Measurements from ENCODE around the gene SCO2. TPM values are rescaled to one million over a fixed set of nuclear protein-coding genes. Genes with fewer than 3 reads are reported as not detected.

The SCO2 gene
- total RNA-seq, 1 experiment from 2014 or later, result 7.0 TPM

DNA sequence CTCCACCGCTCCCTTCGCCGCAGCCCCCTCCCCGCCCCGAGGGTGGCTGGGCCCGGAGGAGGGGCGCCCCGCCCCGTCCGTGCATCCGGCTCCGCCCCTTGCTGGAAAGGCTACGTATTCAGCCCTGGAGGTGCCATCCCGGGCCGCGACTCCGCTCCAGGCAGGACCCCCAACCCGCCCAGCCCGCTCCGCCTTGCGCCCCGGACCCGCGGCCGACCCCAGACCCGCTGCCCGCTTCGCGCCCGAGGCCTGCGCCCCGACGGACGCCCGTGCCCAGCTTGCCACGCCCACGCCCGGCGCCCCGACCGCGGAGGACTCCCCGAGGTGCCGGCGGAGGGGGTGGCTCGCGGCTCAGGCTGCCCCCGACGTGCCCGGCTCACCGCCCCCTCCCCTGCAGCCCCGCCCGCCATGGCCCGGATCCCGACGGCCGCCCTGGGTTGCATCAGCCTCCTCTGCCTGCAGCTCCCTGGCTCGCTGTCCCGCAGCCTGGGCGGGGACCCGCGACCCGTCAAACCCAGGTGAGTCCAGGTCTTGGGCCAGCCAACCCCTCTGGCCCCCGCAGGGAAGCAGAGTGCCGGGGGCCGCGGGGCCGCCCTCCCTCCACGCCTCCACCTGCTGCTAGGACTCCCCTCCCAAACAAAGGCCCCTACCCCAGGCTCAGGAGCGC is 43.8 kb downstream of the SCO2 start, which contains the start of gene ADM2:
ADM2 (plus strand) TSS at position 104 of the 667 bp plus-strand sequence; CDS start at position 409, 305 bp downstream.
- ATAC-seq, result peak; percentile 84
- Histone ChIP-seq H3K79me2 (ENCODE audit: insufficient read depth, low read length) (no peaks in the 10 kb centered on the region), H3K27me3 (ENCODE audit: insufficient read depth, low read length) (no peaks in the 10 kb centered on the region), H3K36me3 (ENCODE audit: control insufficient read depth in 1 of 2, insufficient read depth in 2 of 2, low read length in 2 of 2) (no peaks in the 10 kb centered on the region), H3K4me3 (replicated peaks in 1 of 2; ENCODE audit: low read depth in 1 of 2, low read length in 2 of 2) (peak within 1 kb of the TSS; percentile 71 to 76), H3K27ac (ENCODE audit: low read depth, low read length) (peak within 1 kb of the TSS; percentile 56; the same call in 1 of the 2 replicates), H2AFZ (ENCODE audit: low read depth, low read length, poor library complexity, severe bottlenecking) (no peak within 1 kb of the TSS), H3K4me2 (ENCODE audit: low read length) (peak within 1 kb of the TSS; percentile 94), H4K20me1 (ENCODE audit: insufficient read depth) (no peaks in the 10 kb centered on the region), H3K4me1 (ENCODE audit: control insufficient read depth in 1 of 2, insufficient read depth in 2 of 2, low read length in 2 of 2) (peaks cover 8 to 32% of the 10 kb centered on the region in 2 experiments; a peak in 3 of 4 replicates), H3K9me2 (ENCODE audit: insufficient read depth) (no peaks in the 10 kb centered on the region), H3K9me3 (ENCODE audit: control insufficient read depth in 1 of 2, insufficient read depth in 1 of 2, low read depth in 1 of 2, low read length in 2 of 2) (no peaks in the 10 kb centered on the region), H3K9ac (ENCODE audit: low read length) (peak within 1 kb of the TSS; percentile 65)
- TF ChIP-seq ZFX (IDR thresholded peaks at IDR 0.05), result peak; percentile 27; the same call in 1 of the 2 replicates
- no peak for TF ChIP-seq CEBPB (IDR thresholded peaks at IDR 0.05; ENCODE audit: low read depth)
- TF ChIP-seq POLR2AphosphoS5 (IDR thresholded peaks at IDR 0.05; ENCODE audit: low read depth, low read length), result peak; percentile 44; the same call in 1 of the 2 replicates
- no TSS peak for BruUV-seq (replicated peaks)
- CTCF ChIA-PET, result no interaction called here
- RAD21 ChIA-PET (ENCODE audit: low non-redundant PET in 1 of 2, low total read pairs in 2 of 2, uncharacterized antibody in 2 of 2, unreplicated experiment in 2 of 2), result no interaction called here
- intact Hi-C loops (cut with micrococcal nuclease), result no loop called here
- POLR2A ChIA-PET, result no interaction called here
- no peak for DNase-seq (ENCODE audit: low read depth, low spot score)

DNA sequence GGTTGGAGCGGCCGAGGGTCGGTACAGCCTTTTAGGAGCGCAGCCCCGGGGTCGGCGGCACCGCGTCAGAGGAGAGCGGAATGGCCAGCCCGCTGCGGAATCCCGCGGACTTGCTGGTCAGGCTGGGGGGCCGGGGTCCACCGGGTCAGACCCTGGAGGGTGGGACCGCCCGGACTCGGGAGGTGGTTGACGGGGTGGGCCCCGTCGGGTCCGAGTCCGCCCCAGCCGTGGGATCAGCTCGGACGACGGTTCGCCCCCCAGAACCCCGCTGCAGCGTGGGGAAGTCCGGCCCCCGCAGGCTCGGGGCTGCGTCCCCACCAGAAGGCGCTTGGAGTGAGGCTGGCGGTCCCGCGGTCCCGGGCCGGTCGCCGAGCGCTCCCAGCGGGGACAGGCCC is 44.4 kb downstream of the SCO2 start:
- POLR2A ChIA-PET, result no interaction called here
- Histone ChIP-seq H3K27ac (ENCODE audit: low read depth, low read length) (peak overlapping the region; percentile 35; the same call in 1 of the 2 replicates), H3K27me3 (ENCODE audit: insufficient read depth, low read length) (no peaks in the 10 kb centered on the region), H3K9ac (ENCODE audit: low read length) (no peak overlapping the region), H4K20me1 (ENCODE audit: insufficient read depth) (no peaks in the 10 kb centered on the region), H3K4me1 (ENCODE audit: control insufficient read depth in 1 of 2, insufficient read depth in 2 of 2, low read length in 2 of 2) (peaks cover 8 to 32% of the 10 kb centered on the region in 2 experiments; a peak in 3 of 4 replicates), H2AFZ (ENCODE audit: low read depth, low read length, poor library complexity, severe bottlenecking) (no peak overlapping the region), H3K79me2 (ENCODE audit: insufficient read depth, low read length) (no peaks in the 10 kb centered on the region), H3K4me2 (ENCODE audit: low read length) (peak overlapping the region; percentile 94), H3K36me3 (ENCODE audit: control insufficient read depth in 1 of 2, insufficient read depth in 2 of 2, low read length in 2 of 2) (no peaks in the 10 kb centered on the region), H3K4me3 (replicated peaks in 1 of 2; ENCODE audit: low read depth in 1 of 2, low read length in 2 of 2) (peak overlapping the region; percentile 71 to 76), H3K9me3 (ENCODE audit: control insufficient read depth in 1 of 2, insufficient read depth in 1 of 2, low read depth in 1 of 2, low read length in 2 of 2) (no peaks in the 10 kb centered on the region), H3K9me2 (ENCODE audit: insufficient read depth) (no peaks in the 10 kb centered on the region)
- CTCF ChIA-PET, result no interaction called here
- intact Hi-C loops (cut with micrococcal nuclease), result no loop called here
- no TSS peak for BruUV-seq (replicated peaks)
- ATAC-seq, result no peak
- RAD21 ChIA-PET (ENCODE audit: low non-redundant PET in 1 of 2, low total read pairs in 2 of 2, uncharacterized antibody in 2 of 2, unreplicated experiment in 2 of 2), result no interaction called here
- no peak for DNase-seq (ENCODE audit: low read depth, low spot score)
- TF ChIP-seq JUND (IDR thresholded peaks at IDR 0.05) (no peak), CEBPB (IDR thresholded peaks at IDR 0.05; ENCODE audit: low read depth) (no peak), EGR1 (IDR thresholded peaks at IDR 0.05; ENCODE audit: low read depth) (no peak), YY1 (IDR thresholded peaks at IDR 0.05; ENCODE audit: extremely low read depth, insufficient replicate concordance, low read depth, low read length) (no peak), POLR2A (IDR thresholded peaks at IDR 0.05; ENCODE audit: borderline replicate concordance, extremely low read depth, insufficient read depth, insufficient read length) (no peak), ELF1 (IDR thresholded peaks at IDR 0.05; ENCODE audit: borderline replicate concordance, low read depth) (no peak), TCF7L2 (IDR thresholded peaks at IDR 0.05; ENCODE audit: borderline replicate concordance, extremely low read depth, insufficient read depth, insufficient read length) (no peak)
- TF ChIP-seq, protein P1, sequence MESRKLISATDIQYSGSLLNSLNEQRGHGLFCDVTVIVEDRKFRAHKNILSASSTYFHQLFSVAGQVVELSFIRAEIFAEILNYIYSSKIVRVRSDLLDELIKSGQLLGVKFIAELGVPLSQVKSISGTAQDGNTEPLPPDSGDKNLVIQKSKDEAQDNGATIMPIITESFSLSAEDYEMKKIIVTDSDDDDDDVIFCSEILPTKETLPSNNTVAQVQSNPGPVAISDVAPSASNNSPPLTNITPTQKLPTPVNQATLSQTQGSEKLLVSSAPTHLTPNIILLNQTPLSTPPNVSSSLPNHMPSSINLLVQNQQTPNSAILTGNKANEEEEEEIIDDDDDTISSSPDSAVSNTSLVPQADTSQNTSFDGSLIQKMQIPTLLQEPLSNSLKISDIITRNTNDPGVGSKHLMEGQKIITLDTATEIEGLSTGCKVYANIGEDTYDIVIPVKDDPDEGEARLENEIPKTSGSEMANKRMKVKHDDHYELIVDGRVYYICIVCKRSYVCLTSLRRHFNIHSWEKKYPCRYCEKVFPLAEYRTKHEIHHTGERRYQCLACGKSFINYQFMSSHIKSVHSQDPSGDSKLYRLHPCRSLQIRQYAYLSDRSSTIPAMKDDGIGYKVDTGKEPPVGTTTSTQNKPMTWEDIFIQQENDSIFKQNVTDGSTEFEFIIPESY (IDR thresholded peaks at IDR 0.05; ENCODE audit: extremely low read depth, insufficient replicate concordance, low read length), result no peak
- TF ChIP-seq, protein P2, sequence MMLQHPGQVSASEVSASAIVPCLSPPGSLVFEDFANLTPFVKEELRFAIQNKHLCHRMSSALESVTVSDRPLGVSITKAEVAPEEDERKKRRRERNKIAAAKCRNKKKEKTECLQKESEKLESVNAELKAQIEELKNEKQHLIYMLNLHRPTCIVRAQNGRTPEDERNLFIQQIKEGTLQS (IDR thresholded peaks at IDR 0.05), result no peak
- TF ChIP-seq, protein P3, sequence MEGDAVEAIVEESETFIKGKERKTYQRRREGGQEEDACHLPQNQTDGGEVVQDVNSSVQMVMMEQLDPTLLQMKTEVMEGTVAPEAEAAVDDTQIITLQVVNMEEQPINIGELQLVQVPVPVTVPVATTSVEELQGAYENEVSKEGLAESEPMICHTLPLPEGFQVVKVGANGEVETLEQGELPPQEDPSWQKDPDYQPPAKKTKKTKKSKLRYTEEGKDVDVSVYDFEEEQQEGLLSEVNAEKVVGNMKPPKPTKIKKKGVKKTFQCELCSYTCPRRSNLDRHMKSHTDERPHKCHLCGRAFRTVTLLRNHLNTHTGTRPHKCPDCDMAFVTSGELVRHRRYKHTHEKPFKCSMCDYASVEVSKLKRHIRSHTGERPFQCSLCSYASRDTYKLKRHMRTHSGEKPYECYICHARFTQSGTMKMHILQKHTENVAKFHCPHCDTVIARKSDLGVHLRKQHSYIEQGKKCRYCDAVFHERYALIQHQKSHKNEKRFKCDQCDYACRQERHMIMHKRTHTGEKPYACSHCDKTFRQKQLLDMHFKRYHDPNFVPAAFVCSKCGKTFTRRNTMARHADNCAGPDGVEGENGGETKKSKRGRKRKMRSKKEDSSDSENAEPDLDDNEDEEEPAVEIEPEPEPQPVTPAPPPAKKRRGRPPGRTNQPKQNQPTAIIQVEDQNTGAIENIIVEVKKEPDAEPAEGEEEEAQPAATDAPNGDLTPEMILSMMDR (IDR thresholded peaks at IDR 0.05 in 2 of 3, conservative IDR thresholded peaks at IDR 0.05 in 1 of 3; ENCODE audit: borderline replicate concordance in 1 of 3, insufficient read depth in 1 of 3, low read depth in 2 of 3, low read length in 2 of 3), result no peak

Data from HCT116 (cell line).